ENCODE measurements around the gene RPS6KL1.

GRCh38 chr14:74956280-74957072, 33.4 kb upstream of the RPS6KL1 start:
- TF ChIP-seq RAD21 (conservative IDR thresholded peaks at IDR 0.05) (no peak), CTCF (IDR thresholded peaks at IDR 0.05; ENCODE audit: poor library complexity, severe bottlenecking) (no peak)
